ENCODE results near the gene MCIDAS.

DNA sequence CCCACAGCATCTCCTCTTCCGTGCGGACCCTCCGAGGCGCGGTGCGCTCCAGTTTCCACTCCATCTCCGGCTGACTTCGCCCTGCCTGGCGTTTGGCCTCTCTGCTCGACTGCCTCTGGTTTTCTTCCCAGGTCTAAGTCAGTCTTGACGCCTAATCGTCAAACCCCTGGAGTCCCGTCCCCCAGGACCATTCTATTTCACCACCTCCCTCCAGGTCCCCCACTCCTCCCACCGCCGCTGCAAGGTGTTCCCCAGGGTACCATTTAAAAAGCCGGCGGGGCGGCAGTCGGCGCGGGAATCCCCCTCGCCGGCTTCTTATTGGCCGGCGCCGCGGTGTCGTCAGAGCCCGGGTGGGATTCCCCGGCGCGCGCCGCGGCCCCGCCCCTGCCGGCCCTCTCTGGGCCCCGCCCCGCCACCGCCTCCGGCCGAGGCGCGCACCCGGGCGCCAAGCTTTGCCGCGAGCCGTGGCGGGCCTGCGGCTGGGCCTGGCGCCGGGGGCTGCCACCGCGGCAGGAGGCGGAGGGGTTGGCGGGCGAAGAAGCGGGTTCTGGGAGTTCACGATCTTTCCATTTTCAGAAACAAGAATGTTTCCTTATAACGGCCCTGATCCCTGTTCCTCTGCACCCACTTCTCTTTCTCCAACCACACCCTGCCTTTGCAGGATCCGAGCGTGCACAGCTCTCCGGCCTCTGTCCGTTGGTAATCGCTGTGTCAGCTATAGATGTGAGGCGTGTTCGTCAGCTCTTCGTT, 54.0 kb downstream of the MCIDAS start, which contains the start of gene CDC20B:
- TF ChIP-seq POLR2A (IDR thresholded peaks at IDR 0.05) (peak in 1 of 2 donors; percentile 42), CTCF (IDR thresholded peaks at IDR 0.05) (no peak)
